LNCAP (cell line): ENCODE data around the gene NFIB.

Experiments
- CTCF ChIP-seq: fragments of 450-650 bp; IDR thresholded peaks from 2 replicates; pipeline ENCODE4 v1.5.1; 2017; ENCODE audit warnings: mild to moderate bottlenecking

Gene NFIB

DNA sequence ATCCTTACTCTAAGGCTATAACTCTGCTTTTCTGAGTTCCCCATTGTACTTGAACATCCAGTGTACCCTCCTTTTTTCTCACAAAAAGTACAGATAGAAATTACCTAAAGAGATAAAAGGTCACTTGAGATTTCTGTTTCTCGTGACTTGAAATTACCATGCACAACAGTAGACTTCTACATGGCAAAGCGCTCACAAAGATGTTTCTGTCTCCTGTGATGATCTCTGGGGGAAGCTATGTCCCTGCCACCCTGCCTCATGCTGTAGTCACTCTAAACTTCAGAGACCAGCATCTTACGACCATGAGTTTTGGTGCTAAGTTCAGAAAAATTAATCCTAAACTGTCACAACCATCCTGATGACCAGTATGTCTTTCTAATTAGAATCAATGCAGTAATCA lies 36.2 kb downstream of the NFIB start:
- TF ChIP-seq CTCF = no peak

DNA sequence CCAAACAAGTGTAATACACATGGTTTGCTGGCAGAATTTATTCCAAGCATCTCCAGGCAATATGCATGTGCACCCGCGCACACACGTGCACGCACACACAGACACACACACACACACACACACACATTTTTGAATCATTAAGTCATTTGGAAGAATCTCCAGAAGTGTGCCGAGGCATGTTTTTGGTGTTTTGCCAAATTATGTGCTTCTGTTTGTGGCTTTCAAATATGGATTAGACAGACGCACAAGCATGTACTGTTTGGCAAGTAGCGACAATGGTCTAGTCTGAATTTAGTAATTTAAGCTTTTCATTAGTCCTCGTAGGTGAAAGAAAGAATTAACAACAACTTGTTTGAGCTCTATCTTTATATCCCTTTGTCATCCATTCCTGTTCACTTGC lies 36.7 kb downstream of the NFIB start:
- TF ChIP-seq CTCF = no peak

- no peak for TF ChIP-seq CTCF
These were observed 38.6 kb downstream of the NFIB start for GRCh38 chr9:14275331-14275730.

DNA sequence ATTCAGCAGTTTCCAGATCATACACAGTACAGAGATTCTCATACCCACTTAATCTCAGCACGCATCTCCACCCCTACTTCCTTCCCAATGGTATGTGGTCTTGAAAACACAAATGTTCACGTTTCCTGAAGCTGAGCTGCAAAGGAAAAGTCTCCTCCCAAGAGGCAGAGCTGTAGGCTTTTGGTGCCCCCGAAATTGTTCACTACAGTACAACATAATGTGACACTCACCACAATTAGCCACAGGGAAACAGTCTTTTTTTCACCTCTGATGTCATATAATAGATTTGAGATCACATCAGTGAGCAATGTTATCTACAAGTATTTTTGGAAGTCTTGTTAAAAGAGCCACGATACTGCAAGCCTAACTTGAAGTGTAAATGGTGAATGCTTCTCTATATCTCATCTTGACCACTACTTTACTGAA lies 40.2 kb downstream of the NFIB start:
- TF ChIP-seq CTCF = no peak

DNA sequence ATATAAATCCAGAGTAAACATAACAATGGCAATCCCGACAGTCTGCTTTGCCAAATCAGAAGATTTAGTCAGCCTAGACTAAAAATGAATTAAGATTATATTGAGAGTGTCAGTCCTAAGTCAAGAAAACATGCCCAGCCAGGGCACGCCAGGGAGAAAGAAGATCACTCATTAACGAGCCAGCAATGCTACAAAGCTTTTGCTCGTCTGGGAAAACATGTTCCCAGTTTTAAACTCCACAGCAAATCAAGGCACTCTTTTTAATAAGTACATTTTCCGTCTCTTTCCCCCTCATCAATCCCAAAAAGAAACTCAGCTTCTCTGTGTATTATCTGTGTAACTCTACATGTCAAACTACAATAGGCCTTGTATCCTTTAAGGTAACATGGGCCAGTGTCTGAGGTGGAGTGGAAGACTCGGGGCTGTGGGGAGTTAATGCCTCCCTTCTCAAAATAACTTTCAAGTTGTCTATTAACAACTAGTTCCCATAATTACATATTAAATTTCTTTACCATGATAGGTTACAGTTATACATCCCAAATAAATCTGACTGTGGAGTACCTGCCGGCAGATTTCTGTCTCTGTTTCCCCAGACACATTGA lies 40.9 kb downstream of the NFIB start:
- no peak for TF ChIP-seq CTCF

GRCh38 chr9:14271093-14271673 lies 42.8 kb downstream of the NFIB start:
- TF ChIP-seq CTCF = no peak

- TF ChIP-seq CTCF = no peak
These were observed 43.4 kb downstream of the NFIB start for GRCh38 chr9:14270358-14271092.
